SK-N-SH (cell line): ENCODE results near the gene TPSB2. TPM values are rescaled to one million over a fixed set of nuclear protein-coding genes. Genes with fewer than 3 reads are reported as not detected.

ENCODE experiments used
- CTCF ChIA-PET: fragments of 300-600, 350-600 bp; formaldehyde crosslinking; extraction: SDS; loops from one replicate; lab custom pipeline; 2021; lab: Yijun Ruan, JAX
- POLR2A ChIA-PET: fragments of 350-600 bp; sonication (Branson Sonifier 250); formaldehyde crosslinking; extraction: SDS; loops from one replicate; lab custom pipeline; 2020; ENCODE audit warnings: antibody characterized with exemption, inconsistent platforms; lab: Yijun Ruan, JAX
- DNase-seq: peaks from one replicate; pipeline ENCODE4 v3.0.0; 2012
- H2AFZ ChIP-seq: fragments of 200-600 bp; sonication (generic); 2 replicates; pipeline ENCODE4 v1.8.1; 2016; ENCODE audit warnings: antibody characterized with exemption, mild to moderate bottlenecking, low read depth
- H3F3A ChIP-seq: fragments of 200-600 bp; sonication (generic); replicated peaks from 2 replicates; pipeline ENCODE3; 2016; ENCODE audit warnings: antibody characterized with exemption, mild to moderate bottlenecking; ENCODE audit not compliant: insufficient read depth
- H3K27ac ChIP-seq, 2 experiments: fragments of 200-500 bp in 1 of 2; fragments of 200-600 bp in 1 of 2; sonication (Bioruptor generic) in 1 of 2; sonication (generic), shearing (Covaris generic) in 1 of 2; 2 replicates each; pipeline versions ENCODE4 v1.5.1 to v1.6.1; 2014 to 2016; ENCODE audit warnings: low read depth in 2 of 2, inconsistent platforms in 1 of 2, low read length in 1 of 2, mild to moderate bottlenecking in 1 of 2, mixed read lengths in 1 of 2
- H3K27me3 ChIP-seq: fragments of 200-600 bp; sonication (generic), shearing (Covaris generic); 2 replicates; pipeline ENCODE4 v1.6.1; 2016; ENCODE audit warnings: mixed run types; ENCODE audit not compliant: insufficient read depth
- H3K36me3 ChIP-seq, 2 experiments: fragments of 200-500 bp in 1 of 2; fragments of 200-600 bp in 1 of 2; sonication (Bioruptor generic) in 1 of 2; sonication (generic) in 1 of 2; replicated peaks in 1 of 2; 2 replicates each; pipeline versions ENCODE3 to v1.5.1; 2014 to 2016; ENCODE audit warnings: low read length in 1 of 2, mild to moderate bottlenecking in 1 of 2; ENCODE audit not compliant: insufficient read depth in 2 of 2, control insufficient read depth in 1 of 2
- H3K4me1 ChIP-seq, 2 experiments: fragments of 200-500 bp in 1 of 2; fragments of 200-600 bp in 1 of 2; sonication (Bioruptor generic) in 1 of 2; sonication (generic), shearing (Covaris generic) in 1 of 2; 2 replicates each; pipeline versions ENCODE4 v1.5.1 to v1.6.1; 2014 to 2016; ENCODE audit warnings: low read depth in 1 of 2, low read length in 1 of 2, mixed run types in 1 of 2; ENCODE audit not compliant: insufficient read depth in 2 of 2, control insufficient read depth in 1 of 2
- H3K4me2 ChIP-seq: fragments of 200-600 bp; sonication (generic), shearing (Covaris generic); 2 replicates; pipeline ENCODE4 v1.6.1; 2017; ENCODE audit warnings: mixed run types
- H3K4me3 ChIP-seq, 2 experiments: fragments of 200-500 bp in 1 of 2; fragments of 200-600 bp in 1 of 2; sonication (Bioruptor generic) in 1 of 2; sonication (generic), shearing (Covaris generic) in 1 of 2; 2 replicates each; pipeline versions ENCODE4 v1.5.1 to v1.8.1; 2014 to 2016; ENCODE audit warnings: low read depth in 2 of 2, inconsistent platforms in 1 of 2, low read length in 1 of 2, mild to moderate bottlenecking in 1 of 2, mixed read lengths in 1 of 2, moderate library complexity in 1 of 2
- H3K79me2 ChIP-seq: fragments of 200-600 bp; sonication (generic); 2 replicates; pipeline ENCODE4 v1.8.1; 2017; ENCODE audit warnings: mild to moderate bottlenecking; ENCODE audit not compliant: insufficient read depth
- H3K9ac ChIP-seq: fragments of 200-600 bp; sonication (generic); 2 replicates; pipeline ENCODE4 v1.6.1; 2017; ENCODE audit warnings: mixed run types
- H3K9me2 ChIP-seq: fragments of 200-600 bp; sonication (generic); 2 replicates; pipeline ENCODE4 v1.6.1; 2017; ENCODE audit warnings: mixed run types
- H3K9me3 ChIP-seq: fragments of 200-600 bp; sonication (generic); 2 replicates; pipeline ENCODE4 v1.6.1; 2017; ENCODE audit warnings: mixed run types, mild to moderate bottlenecking, moderate library complexity
- H4K20me1 ChIP-seq: fragments of 200-600 bp; sonication (generic); 2 replicates; pipeline ENCODE4 v1.6.1; 2017; ENCODE audit warnings: mild to moderate bottlenecking, mixed run types; ENCODE audit not compliant: insufficient read depth
- CHD2 ChIP-seq: fragments of 150-350 bp; IDR thresholded peaks from 2 replicates; pipeline ENCODE4 v1.6.1; 2018; ENCODE audit warnings: low read length; ENCODE audit not compliant: partially characterized antibody
- EP300 ChIP-seq, 2 experiments: IDR thresholded peaks; 2 replicates each; pipeline versions ENCODE4 v1.4.0 to v1.6.1; 2012; ENCODE audit warnings: borderline replicate concordance in 1 of 2, low read depth in 1 of 2, low read length in 1 of 2
- EZH2phosphoT487 ChIP-seq: fragments of 200-600 bp; sonication (generic); IDR thresholded peaks from 2 replicates; pipeline ENCODE4 v1.6.1; 2017; ENCODE audit warnings: low read depth, mixed run types, mild to moderate bottlenecking, antibody characterized with exemption, moderate library complexity, borderline replicate concordance
- FOXJ3 ChIP-seq: sonication (generic); formaldehyde crosslinking; IDR thresholded peaks from 2 replicates; pipeline ENCODE4 v1.5.1; 2020; ENCODE audit warnings: mild to moderate bottlenecking, missing genetic modification reagents
- FOXM1 ChIP-seq: IDR thresholded peaks from 2 replicates; pipeline ENCODE4 v1.4.0; 2012; ENCODE audit warnings: low read depth, mild to moderate bottlenecking
- GABPA ChIP-seq: IDR thresholded peaks from 2 replicates; pipeline ENCODE4 v1.4.0; 2012; ENCODE audit warnings: low read depth, mild to moderate bottlenecking
- GATA2 ChIP-seq: sonication (generic); formaldehyde crosslinking; IDR thresholded peaks from 2 replicates; pipeline ENCODE4 v1.5.0; 2020; ENCODE audit warnings: mild to moderate bottlenecking, missing genetic modification reagents
- JUND ChIP-seq: IDR thresholded peaks from 2 replicates; pipeline ENCODE4 v1.4.0; 2012
- MAX ChIP-seq: IDR thresholded peaks from 2 replicates; pipeline ENCODE4 v1.4.0; 2012; ENCODE audit warnings: low read depth
- MEF2A ChIP-seq: IDR thresholded peaks from 2 replicates; pipeline ENCODE4 v1.4.0; 2012; ENCODE audit warnings: low read depth, borderline replicate concordance
- NFIC ChIP-seq: IDR thresholded peaks from 2 replicates; pipeline ENCODE4 v1.4.0; 2012; ENCODE audit warnings: borderline replicate concordance
- PBX3 ChIP-seq: IDR thresholded peaks from 2 replicates; pipeline ENCODE4; 2012
- POLR2AphosphoS5 ChIP-seq: IDR thresholded peaks from 2 replicates; pipeline ENCODE4 v1.6.1; 2012; ENCODE audit warnings: low read depth, low read length
- RAD21 ChIP-seq: IDR thresholded peaks from 2 replicates; pipeline ENCODE4 v1.6.1; 2012; ENCODE audit warnings: mild to moderate bottlenecking, low read length
- RCOR1 ChIP-seq: fragments of 150-350 bp; IDR thresholded peaks from 2 replicates; pipeline ENCODE4 v1.6.1; 2017; ENCODE audit warnings: antibody characterized with exemption, low read length
- RXRA ChIP-seq: IDR thresholded peaks from 2 replicates; pipeline ENCODE4 v1.4.0; 2012; ENCODE audit warnings: low read depth, mild to moderate bottlenecking, borderline replicate concordance
- TAF1 ChIP-seq: IDR thresholded peaks from 2 replicates; pipeline ENCODE4 v1.6.1; 2012; ENCODE audit warnings: low read depth, mild to moderate bottlenecking, low read length, moderate library complexity, borderline replicate concordance
- TCF12 ChIP-seq: IDR thresholded peaks from 2 replicates; pipeline ENCODE4 v1.4.0; 2012
- TEAD4 ChIP-seq: IDR thresholded peaks from 2 replicates; pipeline ENCODE4 v1.4.0; 2012; ENCODE audit warnings: mild to moderate bottlenecking, borderline replicate concordance; ENCODE audit not compliant: insufficient read depth
- ZBTB33 ChIP-seq: IDR thresholded peaks from 2 replicates; pipeline ENCODE4 v1.4.0; 2012; ENCODE audit warnings: low read depth, borderline replicate concordance
- WGBS: methylation state at CpG from one replicate; pipeline ENCODE4 v1.1.6; 2017; ENCODE audit warnings: low lambda C conversion rate; 5-methylcytosine and 5-hydroxymethylcytosine counted together
- polyA plus RNA-seq, 3 experiments: library from polyadenylated mRNA; depleted of rRNA; stranded (reverse); fragments of >200 nt; gene quantifications; 2 replicates each; pipeline ENCODE4 v1.2.3, GENCODE V29; 2012

The TPSB2 gene
- polyA plus RNA-seq, 1 of the 3 experiments (the other 2 are of a cell fraction), result not detected

- no peak for DNase-seq
- H3K4me3 ChIP-seq, result no peak overlapping the region
- H3K9me3 ChIP-seq, result no peaks in the 10 kb centered on the region
- H4K20me1 ChIP-seq, result no peaks in the 10 kb centered on the region
- H3K4me2 ChIP-seq, result no peak overlapping the region
- TF ChIP-seq RXRA (no peak), JUND (no peak), TCF12 (no peak), GABPA (no peak), EP300 (IDR thresholded peaks at IDR 0.05; ENCODE audit: borderline replicate concordance in 1 of 2, low read depth in 1 of 2, low read length in 1 of 2) (no peak), TEAD4 (no peak), POLR2AphosphoS5 (no peak), FOXJ3 (no peak), PBX3 (no peak), ZBTB33 (no peak), MEF2A (no peak), NFIC (no peak), CHD2 (no peak), GATA2 (no peak), EZH2phosphoT487 (no peak), RCOR1 (no peak), MAX (no peak), TAF1 (no peak), RAD21 (no peak), FOXM1 (no peak)
- no peaks in the 10 kb centered on the region for H3K79me2 ChIP-seq
- no peak overlapping the region for H3K9ac ChIP-seq
- H3K27ac ChIP-seq, result no peak overlapping the region
- ChIA-PET CTCF (interaction anchor here (1.1 kb wide), 1 partner anchor 78 kb away, joined by 3 read pairs; no protein-coding TSS in a partner anchor), POLR2A (no interaction called here)
- peaks cover 60% of the 10 kb centered on the region for H3K27me3 ChIP-seq
- WGBS, result 62% methylated on average over 9 of the region's 13 CpGs
- H3K36me3 ChIP-seq, result no peaks in the 10 kb centered on the region
- H2AFZ ChIP-seq, result no peak overlapping the region
- H3K9me2 ChIP-seq, result no peaks in the 10 kb centered on the region
- peaks cover 10% of the 10 kb centered on the region for H3F3A ChIP-seq
- H3K4me1 ChIP-seq, result no peaks in the 10 kb centered on the region
Observed at GRCh38 chr16:1265090-1265630, 35.2 kb upstream of the TPSB2 start.
